NOMO-1 treated with dmso at 0.1 percent for 144 hours (cell line): ENCODE measurements around the gene SLC25A45.

Experiments used
- DNase-seq: peaks from one replicate; lab custom pipeline; 2025; ENCODE audit not compliant: unreplicated experiment; lab: John Stamatoyannopoulos, UW

The SLC25A45 gene

DNA sequence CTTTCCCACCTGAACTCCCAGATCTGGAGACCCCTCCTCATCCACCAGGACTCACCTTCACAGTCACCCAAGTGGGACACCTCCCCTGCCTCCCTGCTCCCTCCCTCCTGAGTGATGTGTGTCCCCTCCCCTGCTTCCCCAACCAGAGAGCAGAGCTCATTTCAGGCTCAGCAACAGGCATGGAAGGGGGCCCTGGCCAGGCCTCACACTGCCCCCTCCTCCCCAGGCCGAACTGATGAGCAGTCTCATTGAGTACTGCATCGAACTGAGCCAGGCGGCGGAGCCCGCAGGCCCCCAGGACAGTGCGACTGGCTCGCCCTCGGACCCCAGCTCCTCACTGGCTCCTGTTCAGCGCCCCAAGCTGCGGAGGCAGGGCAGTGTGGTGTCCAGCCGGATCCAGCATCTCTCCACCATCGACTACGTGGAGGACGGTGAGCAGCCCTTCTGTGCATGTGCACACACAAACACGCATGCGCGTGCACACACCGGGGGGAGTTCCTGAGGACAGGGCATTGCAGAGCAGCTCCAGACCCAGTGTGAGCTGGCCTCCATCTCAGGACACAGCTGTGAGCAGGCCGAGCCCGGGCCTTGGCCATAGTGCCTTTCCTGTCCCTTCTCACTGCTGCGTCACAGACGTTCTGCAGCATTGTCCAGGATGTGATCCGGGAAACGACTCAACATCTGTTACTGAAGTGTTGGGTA is 22.3 kb upstream of the SLC25A45 start:
- DNase-seq: no peak

DNA sequence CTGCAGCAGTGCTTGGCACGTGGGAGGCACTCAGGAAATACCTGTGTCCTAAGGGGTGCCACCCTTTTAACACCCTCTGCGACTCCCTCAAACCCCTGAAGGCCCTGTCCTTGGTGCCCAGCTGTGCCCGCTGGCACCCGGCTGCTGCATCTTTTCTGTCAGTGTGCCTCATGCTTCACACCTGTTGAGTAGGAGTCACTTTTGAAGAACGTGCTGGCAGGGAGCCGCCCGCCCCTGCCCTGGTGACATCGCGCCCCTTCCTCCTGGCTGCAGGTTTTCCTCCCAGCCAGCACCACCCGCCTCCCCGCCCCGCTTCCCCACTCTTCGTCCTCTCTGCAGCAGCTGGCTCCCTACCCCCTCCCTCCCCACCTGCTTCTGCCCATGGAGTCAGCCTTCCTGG is 21.8 kb upstream of the SLC25A45 start:
- DNase-seq: no peak

DNA sequence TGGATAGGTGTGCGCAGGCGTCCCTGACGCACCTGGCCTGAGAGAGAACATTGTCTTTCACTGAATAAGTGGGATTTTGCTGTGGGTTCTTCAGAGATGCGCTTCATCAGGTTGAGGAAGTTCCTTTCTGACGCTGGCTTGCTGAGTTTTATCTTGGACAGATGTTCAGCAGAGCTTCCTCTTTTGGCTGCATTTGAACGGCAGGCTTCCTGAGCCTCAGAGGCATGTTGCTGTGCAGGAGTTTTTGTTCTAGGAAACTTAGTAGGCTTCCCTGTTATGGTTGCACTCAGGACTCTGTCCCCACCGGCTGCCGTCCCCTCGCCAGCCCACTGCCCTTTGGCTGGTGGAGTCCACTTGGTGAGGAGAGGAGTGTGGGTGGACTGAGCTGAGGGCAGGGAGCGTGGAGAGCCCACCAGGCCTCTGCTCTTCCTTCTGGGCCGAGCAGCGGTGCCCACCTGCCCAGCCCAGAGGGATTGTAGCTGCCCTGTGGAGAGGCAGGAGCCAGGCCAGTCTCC is 21.2 kb upstream of the SLC25A45 start:
- peak; percentile 82 for DNase-seq

DNA sequence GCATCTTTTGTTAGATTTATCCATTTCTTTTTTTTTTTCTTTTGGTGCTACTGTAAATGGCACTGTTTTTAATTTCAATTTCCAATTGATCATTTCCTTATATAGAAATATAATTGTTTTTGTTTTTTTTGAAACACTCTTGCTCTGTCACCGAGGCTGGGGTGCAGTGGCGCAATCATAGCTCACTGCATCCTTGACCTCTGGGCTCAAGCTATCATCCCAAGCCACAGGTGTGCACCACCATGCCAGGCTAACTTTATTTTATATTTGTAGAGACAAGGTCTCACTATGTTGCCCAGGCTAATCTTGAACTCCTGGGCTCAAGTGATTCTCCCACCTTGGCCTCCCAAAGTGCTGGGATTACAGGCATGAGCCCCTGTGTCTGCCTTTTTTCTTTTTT is 20.3 kb upstream of the SLC25A45 start:
- DNase-seq: no peak

DNA sequence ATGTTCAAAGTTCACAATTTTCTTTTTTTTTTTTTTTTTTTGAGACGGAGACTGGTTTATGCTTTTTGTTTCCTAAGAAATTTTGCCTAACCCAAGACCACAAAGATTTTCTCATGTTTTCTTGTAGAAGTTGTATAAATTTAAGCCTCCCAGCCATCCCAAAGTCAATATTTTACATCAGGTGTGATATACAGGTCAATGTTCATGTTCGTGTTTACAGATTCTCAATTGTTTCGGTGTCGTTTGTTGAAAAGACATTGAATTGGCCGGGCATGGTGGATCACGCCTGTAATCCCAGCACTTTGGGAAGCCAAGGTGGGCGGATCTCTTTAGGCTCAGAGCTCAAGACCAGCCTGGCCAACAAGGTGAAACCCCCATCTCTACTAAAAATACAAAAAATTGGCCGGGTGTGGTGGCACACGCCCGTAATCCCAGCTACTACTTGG is 19.4 kb upstream of the SLC25A45 start:
- DNase-seq: no peak

DNA sequence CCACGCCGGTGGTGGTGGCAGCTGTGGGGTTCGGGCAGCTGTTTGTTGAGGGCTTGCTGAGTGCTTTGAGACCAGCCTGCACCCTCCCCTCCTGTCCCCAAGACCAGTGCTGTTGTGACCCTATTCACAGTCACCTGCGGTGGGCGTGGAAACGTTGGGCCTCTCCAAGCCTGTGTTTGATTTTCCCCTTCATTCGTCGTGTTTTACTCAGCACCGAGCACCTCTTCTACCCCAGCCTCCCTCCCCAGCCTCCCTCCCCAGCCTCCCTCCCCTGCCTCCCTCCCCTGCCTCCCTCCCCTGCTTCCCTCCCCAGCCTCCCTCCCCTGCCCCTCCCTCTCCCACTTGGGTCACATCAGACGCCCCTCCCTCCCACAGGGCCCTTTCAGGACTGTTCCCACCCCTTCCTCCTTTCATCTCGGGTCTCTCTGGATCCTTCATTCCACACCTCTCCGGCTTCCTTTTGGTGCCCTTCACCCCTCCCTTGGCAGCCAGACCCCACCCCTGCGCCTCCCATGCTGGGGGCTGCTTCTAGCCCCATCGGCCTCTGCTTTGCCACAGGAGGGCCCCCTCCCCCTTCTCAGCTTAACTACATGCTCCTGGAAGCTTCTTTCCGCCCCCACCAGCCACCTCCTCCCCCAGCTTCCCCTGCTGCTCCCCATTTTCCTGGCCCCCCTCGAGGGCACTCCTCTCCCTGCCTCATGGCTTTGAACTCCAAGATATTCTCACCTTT is 18.8 kb upstream of the SLC25A45 start:
- no peak for DNase-seq

DNA sequence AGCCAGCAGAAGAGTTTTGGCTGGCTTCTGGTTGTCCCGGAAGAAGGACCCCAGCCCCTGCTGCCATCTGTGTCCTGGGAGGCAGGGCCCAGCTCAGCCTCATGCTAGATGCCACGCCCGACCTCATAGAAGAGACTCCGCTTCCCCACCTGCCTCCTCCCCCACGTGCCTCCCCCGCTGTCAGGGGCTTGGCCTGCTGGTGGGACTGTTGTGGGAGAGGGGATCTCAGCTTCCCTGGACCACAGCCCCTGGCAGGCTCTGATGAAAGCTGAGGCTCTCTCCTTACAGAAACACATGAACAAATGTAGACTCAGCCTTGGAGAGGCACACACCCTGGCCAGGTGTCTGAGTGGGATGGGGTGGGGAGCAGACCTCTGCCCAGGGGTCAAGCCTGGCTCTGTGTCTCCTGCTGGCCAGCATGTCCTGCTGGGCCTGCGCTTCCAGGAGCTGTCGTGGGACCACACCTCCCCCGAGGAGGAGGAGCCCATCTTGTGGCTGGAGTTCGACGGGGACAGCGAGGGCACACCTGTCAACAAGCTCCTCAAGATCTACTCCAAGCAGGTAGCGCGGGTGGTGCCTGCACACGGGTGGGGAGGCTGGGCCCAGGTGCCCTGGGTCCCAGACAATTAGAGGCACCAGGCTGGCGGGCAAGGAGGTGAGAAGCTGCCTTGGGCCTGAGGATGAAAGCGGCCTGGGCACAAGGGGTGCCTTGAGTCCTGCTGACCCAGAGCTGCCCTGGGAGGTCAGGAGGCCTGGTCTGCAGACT is 18.0 kb upstream of the SLC25A45 start:
- no peak for DNase-seq

DNA sequence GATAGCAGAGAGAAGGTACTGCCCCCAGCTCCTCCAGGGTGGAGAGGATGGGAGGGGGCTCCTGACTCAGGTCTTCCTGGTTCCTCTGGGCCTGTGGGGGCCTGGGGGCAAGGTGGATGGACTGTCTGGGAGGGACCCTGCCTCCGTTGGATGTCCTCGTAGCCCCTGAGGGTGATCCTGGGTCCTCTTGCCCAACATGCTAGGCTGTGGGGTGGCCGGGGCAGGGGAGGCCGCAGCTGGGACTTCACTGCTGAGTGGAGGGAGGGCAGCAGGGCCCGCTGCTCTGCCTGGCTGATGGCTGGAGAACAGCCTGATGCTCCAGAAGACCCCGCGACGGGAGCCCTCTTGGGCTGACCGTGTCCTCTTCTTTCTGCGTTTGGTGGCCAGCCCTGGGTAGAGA is 17.4 kb upstream of the SLC25A45 start:
- no peak for DNase-seq

DNA sequence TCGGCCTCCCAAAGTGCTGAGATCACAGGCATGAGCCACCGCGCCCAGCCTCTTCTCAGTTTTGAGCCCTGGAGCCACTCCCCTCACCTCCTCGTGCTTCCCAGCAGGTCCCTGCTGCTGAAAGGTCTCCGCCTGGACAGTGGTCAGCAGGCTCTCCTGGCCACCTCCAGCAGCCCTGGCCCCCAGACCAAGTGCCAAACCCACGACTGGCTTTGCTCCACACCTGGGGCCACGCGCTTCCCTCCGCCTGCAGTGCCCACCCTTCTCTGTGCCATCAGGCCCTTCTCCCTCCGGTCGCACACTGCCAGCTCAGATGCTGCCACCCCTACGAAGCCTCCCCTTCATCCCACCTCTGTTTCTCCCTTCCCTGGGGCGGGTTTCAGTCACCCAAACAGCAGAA is 16.8 kb upstream of the SLC25A45 start:
- DNase-seq: no peak

DNA sequence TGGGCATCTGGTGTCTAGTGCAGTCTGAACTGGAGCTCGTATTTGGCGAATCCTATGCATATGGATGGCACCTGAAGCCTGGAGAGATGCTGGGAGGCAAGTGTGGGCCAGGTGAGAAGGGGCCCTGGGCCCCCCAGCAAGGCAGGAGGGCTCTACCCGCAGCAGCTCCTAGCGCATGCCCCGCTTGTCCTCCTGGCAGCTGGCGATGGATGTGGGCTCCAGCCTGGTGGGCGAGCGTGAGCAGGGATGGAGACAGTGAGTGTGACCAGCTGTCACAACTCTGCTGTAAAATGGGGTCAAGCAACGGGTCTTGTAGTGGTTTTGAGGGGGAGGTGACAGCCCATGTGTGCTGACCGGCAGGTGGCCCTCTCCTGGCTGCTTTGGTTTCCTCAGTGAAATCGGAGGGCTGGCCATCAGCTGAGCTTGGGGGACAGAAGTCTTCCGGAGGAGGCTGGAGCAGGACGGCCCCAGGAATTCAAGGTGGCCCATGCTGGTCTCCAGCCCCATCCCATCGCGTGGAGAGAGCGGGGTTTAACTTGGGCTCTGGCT is 16.0 kb upstream of the SLC25A45 start:
- no peak for DNase-seq

DNA sequence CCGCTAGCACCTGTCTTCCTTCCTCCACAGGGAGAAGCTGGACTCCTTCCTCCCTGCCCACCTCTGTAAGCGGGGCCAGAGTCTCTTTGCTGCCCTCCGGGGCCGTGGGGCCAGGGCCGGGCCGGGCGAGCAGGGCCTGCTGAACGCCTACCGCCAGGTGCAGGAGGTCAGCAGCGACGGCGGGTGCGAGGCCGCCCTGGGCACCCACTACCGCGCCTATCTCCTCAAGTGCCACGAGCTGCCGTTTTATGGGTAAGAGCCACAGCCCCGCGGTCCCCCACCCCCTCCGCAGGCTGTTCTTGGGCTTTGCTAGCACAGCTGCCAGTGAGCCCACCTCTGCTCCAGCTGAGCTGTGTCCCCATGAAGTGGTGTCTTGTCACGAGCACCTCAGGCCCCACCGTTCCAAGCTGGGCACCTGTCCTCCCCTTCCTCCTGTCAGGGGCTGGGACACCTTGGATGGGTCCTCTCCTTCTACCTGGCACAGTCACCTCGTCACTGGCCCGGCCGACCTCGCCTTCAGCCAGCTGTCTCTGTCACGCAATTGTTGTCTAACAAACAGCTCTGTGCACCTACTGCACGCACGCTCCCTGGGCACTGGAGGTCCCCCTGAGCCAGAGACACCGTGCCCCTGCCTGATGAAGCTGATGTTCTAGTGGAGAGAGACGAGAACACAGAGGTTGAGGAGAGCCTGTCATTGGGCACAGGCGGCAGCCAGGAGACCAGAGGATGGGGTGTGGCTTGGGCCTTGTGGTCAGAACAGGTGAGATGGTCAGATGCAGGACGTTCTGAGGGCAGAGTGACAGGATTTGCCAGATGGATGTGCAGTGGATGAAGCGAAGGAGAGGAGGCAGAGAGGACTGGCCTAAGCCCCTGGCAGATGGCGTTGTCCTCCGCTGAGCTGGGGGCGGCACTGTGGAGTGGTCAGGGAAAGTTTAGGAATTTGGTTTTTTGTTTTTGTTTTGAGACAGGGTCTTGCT is 14.6 kb upstream of the SLC25A45 start:
- no peak for DNase-seq

DNA sequence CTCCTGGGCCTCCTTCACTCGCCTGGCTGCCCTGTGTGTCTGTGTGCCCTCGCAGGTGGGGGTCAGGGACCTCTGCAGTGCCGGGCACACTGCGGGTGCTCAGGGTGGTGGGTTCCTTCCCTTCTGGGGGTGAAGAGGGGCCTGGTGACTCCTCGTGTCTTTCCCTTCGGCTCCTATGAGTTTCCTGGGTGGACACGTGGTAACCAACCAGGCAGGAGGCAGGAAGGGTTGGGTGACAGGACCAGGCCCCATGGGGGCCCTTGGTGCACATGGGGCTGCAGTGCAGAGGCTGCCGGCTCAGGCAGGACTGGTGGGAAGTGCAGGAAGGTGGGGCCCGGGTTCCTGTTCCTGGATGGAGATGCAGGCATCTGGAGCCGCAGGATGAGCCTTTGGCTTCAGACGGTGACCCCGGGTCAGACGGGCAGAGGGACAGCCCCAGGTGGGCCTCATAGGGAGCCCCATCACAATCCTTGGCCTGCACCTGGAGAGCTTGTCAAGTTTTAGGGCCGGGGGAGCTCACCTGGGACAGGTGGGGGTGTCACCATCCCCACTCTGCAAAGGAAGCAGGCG is 13.6 kb upstream of the SLC25A45 start:
- DNase-seq: no peak

DNA sequence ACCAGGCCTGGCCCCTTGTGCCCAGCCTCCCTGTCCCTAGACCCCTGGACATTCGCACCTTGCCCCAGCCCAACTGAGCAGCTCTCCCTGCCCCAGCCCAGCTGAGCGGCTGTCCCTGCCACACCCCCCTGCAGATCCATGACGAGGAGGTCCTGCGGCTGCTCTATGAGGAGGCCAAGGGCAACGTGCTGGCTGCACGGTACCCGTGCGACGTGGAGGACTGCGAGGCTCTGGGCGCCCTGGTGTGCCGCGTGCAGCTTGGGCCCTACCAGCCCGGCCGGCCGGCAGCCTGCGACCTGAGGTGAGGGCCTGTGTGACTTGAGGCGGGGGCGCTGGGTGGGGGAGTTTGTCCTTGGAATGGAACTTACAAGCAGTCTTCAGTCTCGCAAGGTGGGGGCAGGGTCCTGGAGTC is 11.7 kb upstream of the SLC25A45 start:
- DNase-seq: no peak

DNA sequence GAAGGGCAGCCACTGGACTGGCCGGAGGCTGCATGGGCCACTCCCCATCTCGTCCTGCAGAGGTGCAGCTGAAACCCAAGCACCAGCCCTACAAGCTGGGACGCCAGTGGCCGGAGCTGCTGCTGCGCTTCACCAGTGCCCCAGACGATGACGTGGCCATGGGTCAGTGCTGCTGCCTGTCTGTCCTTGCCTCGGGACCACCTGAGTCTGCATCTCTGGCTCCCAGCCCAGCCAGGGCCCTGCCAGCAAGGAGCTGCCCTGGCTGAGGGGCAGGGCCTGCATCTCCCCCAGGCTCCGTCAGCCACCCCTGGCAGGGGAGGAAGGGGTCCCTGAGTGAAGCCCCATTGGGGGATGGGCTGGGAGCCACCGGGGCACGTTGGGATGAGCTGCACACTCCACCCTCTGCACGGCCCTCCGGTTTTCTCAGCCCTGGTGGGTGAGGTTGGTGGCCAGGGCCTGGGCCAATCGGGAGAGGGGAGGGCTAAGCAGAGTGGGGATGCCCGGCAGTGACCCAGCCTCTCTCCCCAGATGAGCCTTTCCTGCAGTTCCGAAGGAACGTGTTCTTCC is 11.2 kb upstream of the SLC25A45 start:
- no peak for DNase-seq

DNA sequence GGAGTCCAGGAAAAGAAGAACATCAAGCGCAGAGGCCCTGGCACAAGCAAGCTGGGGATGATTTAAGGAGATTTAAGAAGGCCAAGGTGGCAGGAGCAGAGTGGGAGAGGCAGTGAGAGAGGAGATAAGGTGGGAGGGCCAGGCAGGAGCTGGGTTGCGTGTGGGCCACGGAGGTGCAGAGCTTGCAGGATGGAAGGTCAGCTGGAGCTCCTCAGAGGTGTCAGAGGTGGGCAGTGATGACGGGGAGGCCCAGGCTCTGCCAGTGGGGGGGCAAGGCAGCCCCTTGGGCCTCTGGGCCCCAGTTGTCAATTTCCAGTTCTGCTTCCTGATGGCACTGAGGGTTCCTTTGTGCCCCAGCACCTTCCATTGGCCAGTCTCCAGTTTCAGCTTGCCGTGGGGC is 10.5 kb upstream of the SLC25A45 start:
- no peak for DNase-seq

DNA sequence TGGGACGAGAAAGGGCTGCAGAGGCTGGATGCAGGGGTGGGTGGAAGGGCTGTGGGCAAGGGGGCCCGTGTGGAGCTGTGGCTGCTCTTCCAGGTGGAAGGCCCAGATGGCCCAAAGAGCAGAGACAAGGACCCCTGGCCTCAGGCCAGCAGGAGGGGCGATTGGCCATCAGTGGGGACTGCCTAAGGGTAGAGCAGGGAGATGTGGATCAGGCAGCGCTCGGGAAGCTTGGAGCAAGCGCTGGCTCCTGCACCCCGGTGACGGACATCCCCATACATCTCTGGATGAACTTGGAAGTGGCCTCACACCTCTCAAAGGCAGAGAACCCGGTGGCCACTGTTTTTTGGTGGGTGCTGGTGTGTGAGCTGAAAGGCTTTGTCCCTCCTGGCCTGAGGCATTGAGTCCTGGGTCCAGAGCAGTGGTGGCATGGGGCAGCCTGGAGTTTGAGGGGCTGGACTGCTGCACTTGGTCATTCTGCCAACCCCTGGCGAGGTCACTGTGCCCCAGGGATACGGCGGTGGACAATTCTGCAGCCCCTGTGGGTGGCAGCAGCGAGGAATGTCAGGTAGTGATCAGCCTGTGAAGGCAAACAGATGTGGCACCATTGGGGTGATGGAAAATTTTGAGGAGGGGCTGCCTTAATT is 9.9 kb upstream of the SLC25A45 start:
- DNase-seq: no peak

DNA sequence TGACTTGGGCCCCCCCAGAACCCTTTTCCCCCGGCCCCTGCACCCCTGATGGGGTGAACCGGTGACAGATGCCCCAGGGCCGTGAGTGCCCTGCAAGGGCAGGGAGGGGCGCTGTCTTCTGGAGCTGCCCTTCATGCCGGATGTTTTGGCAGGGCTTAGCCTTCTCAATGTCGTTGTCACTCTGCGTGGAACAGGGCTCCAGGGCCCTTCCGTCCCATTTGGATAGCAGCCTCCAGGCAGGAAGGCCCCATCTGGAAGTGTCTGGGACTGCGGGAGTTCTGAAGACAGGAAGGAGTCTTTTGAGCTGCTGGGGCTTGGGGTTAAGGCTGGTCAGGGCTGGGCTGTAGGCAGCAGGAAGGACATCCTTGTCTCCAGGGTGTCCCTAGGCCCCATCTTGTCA is 8.6 kb upstream of the SLC25A45 start:
- DNase-seq: no peak

DNA sequence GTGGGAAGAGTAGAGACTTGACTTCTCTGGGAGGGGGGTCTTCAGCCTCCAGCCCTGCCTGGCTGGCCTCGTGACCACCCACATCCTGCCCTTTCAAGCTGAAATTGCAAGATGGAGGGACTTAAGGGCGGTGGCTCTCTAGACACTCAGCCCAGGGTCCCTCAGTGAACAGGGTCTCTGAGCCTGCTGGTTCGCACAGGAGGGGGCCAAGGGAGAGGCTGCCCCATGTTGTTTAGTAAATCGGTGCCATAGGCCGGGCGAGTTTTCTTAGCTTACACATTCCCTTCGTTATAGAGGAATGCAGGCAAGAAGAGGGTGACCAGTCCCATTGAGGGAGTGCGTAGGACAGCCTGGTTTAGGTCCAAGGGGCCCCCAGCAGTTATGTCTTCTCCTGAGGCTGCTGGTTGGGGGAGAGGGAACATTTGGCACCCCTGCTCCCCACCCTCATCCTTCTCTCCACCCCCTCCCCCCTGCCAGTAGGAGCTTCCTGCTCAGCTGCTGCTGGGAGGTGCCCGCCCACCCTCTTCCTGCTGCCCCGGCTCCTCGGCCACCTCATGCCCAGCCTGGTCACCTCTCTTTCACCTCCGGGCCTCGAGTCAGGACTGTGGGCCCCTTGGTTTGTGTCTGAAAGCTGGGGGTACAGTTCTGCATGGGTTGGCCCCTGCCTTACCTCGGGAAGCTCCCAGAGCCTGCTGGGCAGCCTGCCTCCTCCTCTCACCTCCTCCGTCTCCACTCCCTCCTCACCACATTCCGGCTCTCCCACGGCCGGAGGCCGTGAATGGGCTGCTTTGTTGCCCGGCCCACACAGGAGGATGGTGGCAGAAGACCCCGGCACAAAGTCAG is 7.9 kb upstream of the SLC25A45 start:
- no peak for DNase-seq
